H9 (cell line): Measurements from ENCODE around the gene ZBTB49. TPM values are rescaled to one million over a fixed set of nuclear protein-coding genes. Genes with fewer than 3 reads are reported as not detected.

Experiments used
- DNase-seq: peaks from one replicate; pipeline ENCODE4 v3.0.0-alpha.2; 2017
- H2AFZ ChIP-seq: one replicate; pipeline ENCODE4 v1.6.1; 2013; ENCODE audit warnings: mild to moderate bottlenecking, low read length, control low read depth, moderate library complexity
- H2AK5ac ChIP-seq: 2 replicates; pipeline ENCODE4 v1.6.1; 2013; ENCODE audit warnings: low read length, control low read depth, mixed read lengths; ENCODE audit not compliant: insufficient read length
- H2BK120ac ChIP-seq: one replicate; pipeline ENCODE4 v1.6.1; 2013; ENCODE audit warnings: low read depth, mild to moderate bottlenecking, low read length, control low read depth, inconsistent platforms; ENCODE audit not compliant: poor library complexity, severe bottlenecking
- H2BK12ac ChIP-seq: 2 replicates; pipeline ENCODE4 v1.6.1; 2013; ENCODE audit warnings: low read length, control low read depth, mixed read lengths, low read depth; ENCODE audit not compliant: insufficient read length
- H2BK15ac ChIP-seq: 2 replicates; pipeline ENCODE4 v1.6.1; 2013; ENCODE audit warnings: low read depth, low read length, control low read depth
- H2BK20ac ChIP-seq: one replicate; pipeline ENCODE4 v1.6.1; 2013; ENCODE audit warnings: low read depth, mild to moderate bottlenecking, low read length, control low read depth, inconsistent platforms; ENCODE audit not compliant: poor library complexity, severe bottlenecking
- H2BK5ac ChIP-seq: 2 replicates; pipeline ENCODE4 v1.6.1; 2013; ENCODE audit warnings: low read length, control low read depth, mixed read lengths; ENCODE audit not compliant: insufficient read length
- H3K14ac ChIP-seq: 2 replicates; pipeline ENCODE4 v1.6.1; 2013; ENCODE audit warnings: low read length, control low read depth; ENCODE audit not compliant: insufficient read depth
- H3K18ac ChIP-seq: 2 replicates; pipeline ENCODE4 v1.6.1; 2013; ENCODE audit warnings: low read depth, mild to moderate bottlenecking, mixed read lengths, low read length, control low read depth; ENCODE audit not compliant: insufficient read length
- H3K23ac ChIP-seq: 2 replicates; pipeline ENCODE4 v1.6.1; 2013; ENCODE audit warnings: low read length, control low read depth, mixed read lengths, low read depth; ENCODE audit not compliant: insufficient read length
- H3K23me2 ChIP-seq: 2 replicates; pipeline ENCODE4 v1.6.1; 2013; ENCODE audit warnings: low read depth, mild to moderate bottlenecking, mixed read lengths, low read length, control low read depth; ENCODE audit not compliant: insufficient read length, poor library complexity, severe bottlenecking
- H3K27ac ChIP-seq: 2 replicates; pipeline ENCODE4 v1.5.1; 2013; ENCODE audit warnings: low read length, control low read depth, mixed read lengths, low read depth; ENCODE audit not compliant: insufficient read length
- H3K27me3 ChIP-seq: 2 replicates; pipeline ENCODE4 v1.6.1; 2013; ENCODE audit warnings: low read length, control low read depth, inconsistent platforms; ENCODE audit not compliant: insufficient read depth
- H3K4ac ChIP-seq: 2 replicates; pipeline ENCODE4 v1.6.1; 2013; ENCODE audit warnings: low read depth, mild to moderate bottlenecking, control low read depth, inconsistent platforms, low read length, moderate library complexity
- H3K4me1 ChIP-seq: 2 replicates; pipeline ENCODE4 v1.6.1; 2013; ENCODE audit warnings: low read length, control low read depth, inconsistent platforms; ENCODE audit not compliant: insufficient read depth
- H3K4me2 ChIP-seq: 2 replicates; pipeline ENCODE4 v1.6.1; 2013; ENCODE audit warnings: low read length, control low read depth, mixed read lengths; ENCODE audit not compliant: insufficient read length, insufficient read depth
- H3K56ac ChIP-seq: 2 replicates; pipeline ENCODE4 v1.6.1; 2013; ENCODE audit warnings: low read depth, mild to moderate bottlenecking, mixed read lengths, low read length, control low read depth; ENCODE audit not compliant: insufficient read length
- H3K79me1 ChIP-seq: 2 replicates; pipeline ENCODE4 v1.6.1; 2013; ENCODE audit warnings: low read depth, mild to moderate bottlenecking, moderate library complexity, low read length, control low read depth, inconsistent platforms; ENCODE audit not compliant: insufficient read depth, poor library complexity, severe bottlenecking
- H3K79me2 ChIP-seq: 2 replicates; pipeline ENCODE4 v1.6.1; 2013; ENCODE audit warnings: low read length, control low read depth, inconsistent platforms; ENCODE audit not compliant: insufficient read depth
- H3K9ac ChIP-seq: 2 replicates; pipeline ENCODE4 v1.6.1; 2013; ENCODE audit warnings: low read length, control low read depth, mixed read lengths; ENCODE audit not compliant: insufficient read length; ENCODE audit errors: extremely low read depth
- H3K9me3 ChIP-seq: one replicate; pipeline ENCODE4 v1.6.1; 2013; ENCODE audit warnings: low read depth, low read length, inconsistent platforms; ENCODE audit not compliant: control insufficient read depth
- H3T11ph ChIP-seq: one replicate; pipeline ENCODE4 v1.6.1; 2013; ENCODE audit warnings: mild to moderate bottlenecking, low read length, control low read depth, inconsistent platforms
- H4K20me1 ChIP-seq: one replicate; pipeline ENCODE4 v1.6.1; 2013; ENCODE audit not compliant: control insufficient read depth, insufficient read length, insufficient read depth
- H4K5ac ChIP-seq: 2 replicates; pipeline ENCODE4 v1.6.1; 2013; ENCODE audit warnings: low read depth, mild to moderate bottlenecking, mixed read lengths, low read length, control low read depth; ENCODE audit not compliant: insufficient read length
- H4K8ac ChIP-seq: replicated peaks from 2 replicates; pipeline ENCODE4 v1.6.1; 2013; ENCODE audit warnings: low read length, control low read depth, mixed read lengths, low read depth; ENCODE audit not compliant: insufficient read length
- H4K91ac ChIP-seq: 2 replicates; pipeline ENCODE4 v1.6.1; 2013; ENCODE audit warnings: low read depth, mild to moderate bottlenecking, moderate library complexity, mixed read lengths, low read length, control low read depth; ENCODE audit not compliant: insufficient read length
- H3K27ac Mint-ChIP-seq, 3 experiments: 2 replicates in 2 of 3; 3 replicates in 1 of 3; pipeline ENCODE4 v1.8.0; 2020 to 2021; ENCODE audit warnings: mixed read lengths in 3 of 3, mild to moderate bottlenecking in 1 of 3, moderate library complexity in 1 of 3
- H3K27me3 Mint-ChIP-seq: 2 replicates; pipeline ENCODE4 v1.8.0; 2021; ENCODE audit warnings: low read depth, mild to moderate bottlenecking, moderate library complexity, mixed read lengths
- H3K36me3 Mint-ChIP-seq, 3 experiments: 2 replicates in 2 of 3; 3 replicates in 1 of 3; pipeline ENCODE4 v1.8.0; 2020 to 2021; ENCODE audit warnings: low read depth in 3 of 3, mixed read lengths in 3 of 3; ENCODE audit not compliant: insufficient read depth in 1 of 3
- H3K4me1 Mint-ChIP-seq, 2 experiments: 2 replicates each; pipeline ENCODE4 v1.8.0; 2020; ENCODE audit warnings: mixed read lengths in 2 of 2
- H3K4me3 Mint-ChIP-seq, 2 experiments: 2 replicates in 1 of 2; 3 replicates in 1 of 2; pipeline ENCODE4 v1.8.0; 2020 to 2021; ENCODE audit warnings: mild to moderate bottlenecking in 2 of 2, mixed read lengths in 2 of 2, moderate library complexity in 1 of 2
- H3K9me3 Mint-ChIP-seq, 2 experiments: 2 replicates in 1 of 2; 3 replicates in 1 of 2; pipeline ENCODE4 v1.8.0; 2020; ENCODE audit warnings: mild to moderate bottlenecking in 2 of 2, mixed read lengths in 2 of 2, moderate library complexity in 1 of 2
- CTCF ChIP-seq: fragments of 200-600 bp; sonication (generic); conservative IDR thresholded peaks from 3 replicates; pipeline ENCODE4 v1.8.0; 2021; ENCODE audit warnings: antibody characterized with exemption, mild to moderate bottlenecking
- WGBS: extraction: QIAGEN DNeasy Blood & Tissue Kit; methylation state at CpG from one replicate; pipeline ENCODE4 v1.1.7; 2013; ENCODE audit warnings: missing lambda C conversion rate, low lambda C conversion rate, mixed read lengths; ENCODE audit not compliant: insufficient read length; ENCODE audit errors: extremely low coverage; 5-methylcytosine and 5-hydroxymethylcytosine counted together
- total RNA-seq: library from RNA; stranded (reverse); gene quantifications from 2 replicates; pipeline ENCODE4 v1.2.1, GENCODE V29; 2021

Gene ZBTB49
- total RNA-seq, 1 experiment from 2014 or later: 8.7 TPM

GRCh38 chr4:4308800-4309441 lies 18.9 kb downstream of the ZBTB49 start:
- Histone ChIP-seq H3K9me3 (no peaks in the 10 kb centered on the region), H2BK15ac (no peak overlapping the region), H3K79me2 (no peaks in the 10 kb centered on the region), H3K4ac (no peak overlapping the region), H3T11ph (no peak overlapping the region), H4K20me1 (no peaks in the 10 kb centered on the region), H3K23ac (no peak overlapping the region), H3K27ac (no peak overlapping the region), H3K23me2 (no peaks in the 10 kb centered on the region), H4K91ac (no peak overlapping the region), H2BK12ac (no peak overlapping the region), H2BK5ac (no peak overlapping the region), H2AFZ (no peak overlapping the region), H4K5ac (no peak overlapping the region), H3K14ac (no peak overlapping the region), H2BK20ac (no peak overlapping the region), H3K27me3 (no peaks in the 10 kb centered on the region), H3K4me2 (no peak overlapping the region), H3K18ac (no peak overlapping the region), H3K4me1 (no peaks in the 10 kb centered on the region), H4K8ac (no peak overlapping the region), H3K9ac (no peak overlapping the region), H3K79me1 (no peaks in the 10 kb centered on the region), H3K56ac (no peak overlapping the region), H2AK5ac (no peak overlapping the region), H2BK120ac (no peak overlapping the region)
- H3K27me3 Mint-ChIP-seq: no peaks in the 10 kb centered on the region
- TF ChIP-seq CTCF: no peak
- H3K27ac Mint-ChIP-seq: no peak overlapping the region
- H3K9me3 Mint-ChIP-seq: no peaks in the 10 kb centered on the region
- no peak overlapping the region for H3K4me3 Mint-ChIP-seq
- peaks cover 2 to 15% (median 15%) of the 10 kb centered on the region in 3 experiments; a peak in 6 of 7 replicates for H3K36me3 Mint-ChIP-seq
- no CpG with 5 or more reads among the region's 9 CpGs for WGBS
- H3K4me1 Mint-ChIP-seq: no peaks in the 10 kb centered on the region
- DNase-seq: no peak
